ENCODE results near the gene GLB1L3.
"Not testable (repeated sequence)": the region's sequence is repeated elsewhere in the genome, so short reads cannot be mapped to it uniquely, and the experiment has no call there.

The GLB1L3 gene

GRCh38 chr11:134313821-134314607 is 37.8 kb downstream of the GLB1L3 start:
- no peak for DNase-seq (ENCODE audit: low spot score)

- DNase-seq (ENCODE audit: low spot score), result no peak
Observed at GRCh38 chr11:134317103-134317502, 40.9 kb downstream of the GLB1L3 start.

GRCh38 chr11:134321373-134321772 is 45.2 kb downstream of the GLB1L3 start:
- DNase-seq (ENCODE audit: low spot score), result not testable (repeated sequence)

- DNase-seq (ENCODE audit: low spot score), result no peak
Observed at GRCh38 chr11:134322553-134322952, 46.4 kb downstream of the GLB1L3 start.

- no peak for DNase-seq (ENCODE audit: low spot score)
Observed at GRCh38 chr11:134328433-134328832, 52.3 kb downstream of the GLB1L3 start.

- DNase-seq (ENCODE audit: low spot score), result no peak
Observed at GRCh38 chr11:134330611-134331353, 54.6 kb downstream of the GLB1L3 start.

- DNase-seq (ENCODE audit: low spot score), result peak; percentile 76
Observed at GRCh38 chr11:134331354-134332188, 55.4 kb downstream of the GLB1L3 start, which contains the start of gene GLB1L2. Gene GLB1L2 (plus strand): TSS chr11:134331988. CDS start chr11:134332062, 74 bp downstream.

- no peak for DNase-seq (ENCODE audit: low spot score)
Observed at GRCh38 chr11:134332189-134332631, 56.0 kb downstream of the GLB1L3 start.

GRCh38 chr11:134332782-134333181 is 56.6 kb downstream of the GLB1L3 start:
- no peak for DNase-seq (ENCODE audit: low spot score)

- DNase-seq (ENCODE audit: low spot score), result no peak
Observed at GRCh38 chr11:134333312-134333711, 57.1 kb downstream of the GLB1L3 start.

GRCh38 chr11:134333946-134334345 is 57.8 kb downstream of the GLB1L3 start:
- no peak for DNase-seq (ENCODE audit: low spot score)

- DNase-seq (ENCODE audit: low spot score), result no peak
Observed at GRCh38 chr11:134334796-134335571, 58.8 kb downstream of the GLB1L3 start.

- DNase-seq (ENCODE audit: low spot score), result no peak
Observed at GRCh38 chr11:134337051-134337450, 60.9 kb downstream of the GLB1L3 start.

GRCh38 chr11:134338068-134338467 is 61.9 kb downstream of the GLB1L3 start:
- no peak for DNase-seq (ENCODE audit: low spot score)

GRCh38 chr11:134338654-134339053 is 62.5 kb downstream of the GLB1L3 start:
- no peak for DNase-seq (ENCODE audit: low spot score)

GRCh38 chr11:134339756-134340155 is 63.6 kb downstream of the GLB1L3 start:
- no peak for DNase-seq (ENCODE audit: low spot score)

- DNase-seq (ENCODE audit: low spot score), result no peak
Observed at GRCh38 chr11:134340354-134340964, 64.3 kb downstream of the GLB1L3 start.

- no peak for DNase-seq (ENCODE audit: low spot score)
Observed at GRCh38 chr11:134341805-134342571, 65.8 kb downstream of the GLB1L3 start.

GRCh38 chr11:134342572-134343340 is 66.6 kb downstream of the GLB1L3 start:
- no peak for DNase-seq (ENCODE audit: low spot score)

All from putamen (tissue), 1 donor.